Effector memory CD4-positive, alpha-beta T cell (primary cell): ENCODE results near the gene WHAMM.

ENCODE experiments used
- DNase-seq, 3 donors: peaks; one replicate each; pipeline ENCODE4 v3.0.0-alpha.2; 2020
- H3K27ac ChIP-seq: 2 replicates; pipeline ENCODE4 v1.7.0; 2013; ENCODE audit warnings: mild to moderate bottlenecking, low read length, moderate library complexity; ENCODE audit not compliant: insufficient read depth, poor library complexity, severe bottlenecking
- H3K27me3 ChIP-seq: replicated peaks from 2 replicates; pipeline ENCODE4 v1.7.0; 2013; ENCODE audit warnings: mild to moderate bottlenecking, low read length; ENCODE audit not compliant: insufficient read depth, control insufficient read depth, poor library complexity, severe bottlenecking
- H3K36me3 ChIP-seq: 2 replicates; pipeline ENCODE4 v1.7.0; 2013; ENCODE audit warnings: mild to moderate bottlenecking, low read length, moderate library complexity; ENCODE audit not compliant: control insufficient read depth, insufficient read depth
- H3K4me1 ChIP-seq: 2 replicates; pipeline ENCODE4 v1.7.0; 2013; ENCODE audit warnings: low read length, mild to moderate bottlenecking; ENCODE audit not compliant: control insufficient read depth, insufficient read depth, poor library complexity, severe bottlenecking
- H3K4me3 ChIP-seq: 2 replicates; pipeline ENCODE4 v1.7.0; 2013; ENCODE audit warnings: low read length, low read depth, mild to moderate bottlenecking; ENCODE audit not compliant: insufficient read depth, poor library complexity, severe bottlenecking
- H3K9me3 ChIP-seq: 2 replicates; pipeline ENCODE4 v1.7.0; 2013; ENCODE audit warnings: mild to moderate bottlenecking, low read length, moderate library complexity; ENCODE audit not compliant: control insufficient read depth

WHAMM gene

GRCh38 chr15:82833362-82833682 lies 23.9 kb downstream of the WHAMM start:
- H3K27ac ChIP-seq = no peak overlapping the region
- peaks cover 84% of the 10 kb centered on the region for H3K36me3 ChIP-seq
- DNase-seq = no peak
- H3K4me1 ChIP-seq = no peaks in the 10 kb centered on the region
- no peak overlapping the region for H3K4me3 ChIP-seq
- H3K27me3 ChIP-seq = no peaks in the 10 kb centered on the region
- H3K9me3 ChIP-seq = no peaks in the 10 kb centered on the region

- Histone ChIP-seq H3K4me3 (no peak overlapping the region), H3K9me3 (no peaks in the 10 kb centered on the region), H3K27me3 (no peaks in the 10 kb centered on the region), H3K36me3 (peaks cover 66% of the 10 kb centered on the region), H3K4me1 (no peaks in the 10 kb centered on the region), H3K27ac (no peak overlapping the region)
- no peak for DNase-seq
Measured at GRCh38 chr15:82835391-82835917, 26.0 kb downstream of the WHAMM start.

- H3K36me3 ChIP-seq = peaks cover 39% of the 10 kb centered on the region
- no peak for DNase-seq
- H3K4me1 ChIP-seq = no peaks in the 10 kb centered on the region
- no peaks in the 10 kb centered on the region for H3K9me3 ChIP-seq
- H3K4me3 ChIP-seq = no peak overlapping the region
- no peak overlapping the region for H3K27ac ChIP-seq
- no peaks in the 10 kb centered on the region for H3K27me3 ChIP-seq
Measured at GRCh38 chr15:82838096-82838735, 28.8 kb downstream of the WHAMM start.

- DNase-seq = no peak
- Histone ChIP-seq H3K4me3 (no peak overlapping the region), H3K4me1 (no peaks in the 10 kb centered on the region), H3K27ac (no peak overlapping the region), H3K9me3 (no peaks in the 10 kb centered on the region), H3K36me3 (peaks cover 30% of the 10 kb centered on the region), H3K27me3 (no peaks in the 10 kb centered on the region)
Measured at GRCh38 chr15:82839136-82839535, 29.7 kb downstream of the WHAMM start.

GRCh38 chr15:82840166-82840565 lies 30.7 kb downstream of the WHAMM start:
- no peaks in the 10 kb centered on the region for H3K9me3 ChIP-seq
- H3K27me3 ChIP-seq = no peaks in the 10 kb centered on the region
- no peak overlapping the region for H3K4me3 ChIP-seq

GRCh38 chr15:82843566-82843965 lies 34.1 kb downstream of the WHAMM start:
- Histone ChIP-seq H3K36me3 (no peaks in the 10 kb centered on the region), H3K4me3 (no peak overlapping the region), H3K27me3 (no peaks in the 10 kb centered on the region), H3K4me1 (no peaks in the 10 kb centered on the region), H3K9me3 (no peaks in the 10 kb centered on the region), H3K27ac (no peak overlapping the region)
- no peak for DNase-seq

More at GRCh38 chr15:82840166-82840565, 30.7 kb downstream of the WHAMM start:
- H3K27ac ChIP-seq = no peak overlapping the region
- H3K36me3 ChIP-seq = peaks cover 20% of the 10 kb centered on the region
- DNase-seq = no peak
- no peaks in the 10 kb centered on the region for H3K4me1 ChIP-seq

- DNase-seq = no peak
Measured at GRCh38 chr15:82845686-82846085, 36.3 kb downstream of the WHAMM start.

GRCh38 chr15:82846621-82847020 lies 37.2 kb downstream of the WHAMM start:
- Histone ChIP-seq H3K27me3 (no peaks in the 10 kb centered on the region), H3K27ac (no peak overlapping the region), H3K4me3 (no peak overlapping the region), H3K4me1 (no peaks in the 10 kb centered on the region), H3K36me3 (no peaks in the 10 kb centered on the region), H3K9me3 (no peaks in the 10 kb centered on the region)
- DNase-seq = no peak

More at GRCh38 chr15:82845686-82846085, 36.3 kb downstream of the WHAMM start:
- no peaks in the 10 kb centered on the region for H3K27me3 ChIP-seq
- H3K4me3 ChIP-seq = no peak overlapping the region
- H3K27ac ChIP-seq = no peak overlapping the region
- no peaks in the 10 kb centered on the region for H3K36me3 ChIP-seq
- no peaks in the 10 kb centered on the region for H3K9me3 ChIP-seq
- H3K4me1 ChIP-seq = no peaks in the 10 kb centered on the region

- no peak for DNase-seq
- Histone ChIP-seq H3K36me3 (no peaks in the 10 kb centered on the region), H3K9me3 (no peaks in the 10 kb centered on the region), H3K4me1 (no peaks in the 10 kb centered on the region), H3K4me3 (no peak overlapping the region), H3K27ac (no peak overlapping the region), H3K27me3 (no peaks in the 10 kb centered on the region)
Measured at GRCh38 chr15:82847703-82848102, 38.3 kb downstream of the WHAMM start.

GRCh38 chr15:82848241-82848993 lies 39.0 kb downstream of the WHAMM start:
- no peaks in the 10 kb centered on the region for H3K36me3 ChIP-seq
- H3K9me3 ChIP-seq = no peaks in the 10 kb centered on the region
- no peak overlapping the region for H3K4me3 ChIP-seq
- H3K27ac ChIP-seq = no peak overlapping the region
- no peaks in the 10 kb centered on the region for H3K4me1 ChIP-seq
- DNase-seq = no peak
- H3K27me3 ChIP-seq = no peaks in the 10 kb centered on the region
